Tibial artery (tissue), 4 donors: ENCODE data around the gene SLC34A1.

Experiments used
- DNase-seq, 2 donors: peaks; one replicate each; pipeline ENCODE4 v3.0.0-alpha.2; 2019
- H3K27ac ChIP-seq, 2 donors: fragments of 200-600 bp; sonication (generic) in 1 of 2; 1 replicate in 1 of 2; 2 replicates in 1 of 2; pipeline ENCODE4 v1.5.1; 2018 to 2019; ENCODE audit warnings: mild to moderate bottlenecking in 1 of 2
- H3K27me3 ChIP-seq, 2 donors: fragments of 200-600 bp; sonication (generic) in 1 of 2; one replicate each; pipeline versions ENCODE4 v1.5.1 to v1.6.0; 2016 to 2019
- H3K36me3 ChIP-seq, 3 donors: fragments of 200-600 bp; sonication (generic) in 2 of 3; one replicate each; pipeline ENCODE4 v1.5.1; 2016 to 2019; ENCODE audit warnings: mild to moderate bottlenecking in 2 of 3
- H3K4me1 ChIP-seq, 4 donors: fragments of 200-600 bp; sonication (generic) in 2 of 4; 1 replicate in 3 of 4; 2 replicates in 1 of 4; pipeline ENCODE4 v1.5.1; 2016 to 2019
- H3K4me3 ChIP-seq, 2 donors: fragments of 200-600 bp; sonication (generic) in 1 of 2; 1 replicate in 1 of 2; 2 replicates in 1 of 2; pipeline ENCODE4 v1.5.1; 2018 to 2019; ENCODE audit warnings: mild to moderate bottlenecking in 2 of 2
- H3K9me3 ChIP-seq, 3 donors: fragments of 200-600 bp; sonication (generic) in 1 of 3; one replicate each; pipeline ENCODE4 v1.5.1; 2016 to 2019
- intact Hi-C: fragments of 100-400 bp; cut with DNase I; formaldehyde crosslinking; loops from one replicate; pipeline ENCODE4 v1.15.0; 2023; ENCODE audit warnings: low total_unique reads
- TF ChIP-seq, protein P1 (sequence below), 2 experiments: fragments of 200-600 bp in 1 of 2; fragments of 450-650 bp in 1 of 2; IDR thresholded peaks; one replicate each; pipeline ENCODE4 v1.5.1; 2017 to 2019; ENCODE audit warnings: antibody characterized with exemption in 2 of 2, mild to moderate bottlenecking in 1 of 2, moderate library complexity in 1 of 2

The SLC34A1 gene

DNA sequence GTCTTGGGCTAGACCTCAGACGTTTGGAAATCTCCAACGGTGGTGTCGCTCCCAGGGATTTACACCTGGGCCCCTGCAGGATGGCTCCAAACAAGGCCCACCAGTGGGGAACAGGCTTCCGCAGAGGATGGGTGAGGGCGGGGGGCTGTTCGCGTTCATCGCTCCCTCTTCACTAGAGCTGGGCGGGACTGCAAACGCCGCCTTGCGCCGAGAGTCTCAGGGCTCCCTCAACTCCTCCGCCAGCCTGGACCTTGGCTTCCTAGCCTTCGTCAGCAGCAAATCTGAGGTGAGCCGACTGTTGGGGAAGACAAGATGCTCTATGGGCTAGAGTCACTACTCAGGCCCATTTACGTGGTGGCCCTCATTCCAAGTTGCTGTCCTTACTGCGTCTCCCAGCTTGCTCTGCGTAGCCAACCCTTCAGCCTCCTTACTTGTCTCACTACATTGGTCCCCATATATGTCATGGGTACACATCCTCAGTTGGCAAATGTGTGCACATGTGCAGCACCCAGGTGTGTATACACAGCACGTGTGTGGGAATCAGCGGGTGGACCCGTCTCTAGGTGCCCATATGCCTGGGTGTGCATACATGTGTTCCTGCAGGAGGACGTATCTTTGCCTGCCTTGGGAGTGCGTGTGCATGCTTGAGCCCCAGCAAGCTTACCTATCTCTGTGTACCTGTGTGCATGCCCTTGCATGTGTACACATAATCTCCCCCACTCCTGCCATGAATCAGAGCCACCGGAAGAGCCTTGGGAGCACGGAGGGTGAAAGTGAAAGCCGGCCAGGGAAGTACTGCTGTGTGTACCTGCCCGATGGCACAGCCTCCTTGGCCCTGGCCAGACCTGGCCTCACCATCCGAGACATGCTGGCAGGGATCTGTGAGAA, 16.0 kb upstream of the SLC34A1 start:
- Histone ChIP-seq H3K9me3 (no peaks in the 10 kb centered on the region), H3K4me3 (peak overlapping the region in 1 of 2 donors; percentile 68), H3K36me3 (peaks cover 0 to 6% (median 0%) of the 10 kb centered on the region in 3 donors), H3K27me3 (peaks cover 0 to 6% of the 10 kb centered on the region in 2 donors), H3K4me1 (peaks cover 0 to 41% (median 27%) of the 10 kb centered on the region in 4 donors), H3K27ac (no peak overlapping the region)
- intact Hi-C loops: no loop called here
- TF ChIP-seq, protein P1, sequence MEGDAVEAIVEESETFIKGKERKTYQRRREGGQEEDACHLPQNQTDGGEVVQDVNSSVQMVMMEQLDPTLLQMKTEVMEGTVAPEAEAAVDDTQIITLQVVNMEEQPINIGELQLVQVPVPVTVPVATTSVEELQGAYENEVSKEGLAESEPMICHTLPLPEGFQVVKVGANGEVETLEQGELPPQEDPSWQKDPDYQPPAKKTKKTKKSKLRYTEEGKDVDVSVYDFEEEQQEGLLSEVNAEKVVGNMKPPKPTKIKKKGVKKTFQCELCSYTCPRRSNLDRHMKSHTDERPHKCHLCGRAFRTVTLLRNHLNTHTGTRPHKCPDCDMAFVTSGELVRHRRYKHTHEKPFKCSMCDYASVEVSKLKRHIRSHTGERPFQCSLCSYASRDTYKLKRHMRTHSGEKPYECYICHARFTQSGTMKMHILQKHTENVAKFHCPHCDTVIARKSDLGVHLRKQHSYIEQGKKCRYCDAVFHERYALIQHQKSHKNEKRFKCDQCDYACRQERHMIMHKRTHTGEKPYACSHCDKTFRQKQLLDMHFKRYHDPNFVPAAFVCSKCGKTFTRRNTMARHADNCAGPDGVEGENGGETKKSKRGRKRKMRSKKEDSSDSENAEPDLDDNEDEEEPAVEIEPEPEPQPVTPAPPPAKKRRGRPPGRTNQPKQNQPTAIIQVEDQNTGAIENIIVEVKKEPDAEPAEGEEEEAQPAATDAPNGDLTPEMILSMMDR (IDR thresholded peaks at IDR 0.05): no peak
- no peak for DNase-seq

DNA sequence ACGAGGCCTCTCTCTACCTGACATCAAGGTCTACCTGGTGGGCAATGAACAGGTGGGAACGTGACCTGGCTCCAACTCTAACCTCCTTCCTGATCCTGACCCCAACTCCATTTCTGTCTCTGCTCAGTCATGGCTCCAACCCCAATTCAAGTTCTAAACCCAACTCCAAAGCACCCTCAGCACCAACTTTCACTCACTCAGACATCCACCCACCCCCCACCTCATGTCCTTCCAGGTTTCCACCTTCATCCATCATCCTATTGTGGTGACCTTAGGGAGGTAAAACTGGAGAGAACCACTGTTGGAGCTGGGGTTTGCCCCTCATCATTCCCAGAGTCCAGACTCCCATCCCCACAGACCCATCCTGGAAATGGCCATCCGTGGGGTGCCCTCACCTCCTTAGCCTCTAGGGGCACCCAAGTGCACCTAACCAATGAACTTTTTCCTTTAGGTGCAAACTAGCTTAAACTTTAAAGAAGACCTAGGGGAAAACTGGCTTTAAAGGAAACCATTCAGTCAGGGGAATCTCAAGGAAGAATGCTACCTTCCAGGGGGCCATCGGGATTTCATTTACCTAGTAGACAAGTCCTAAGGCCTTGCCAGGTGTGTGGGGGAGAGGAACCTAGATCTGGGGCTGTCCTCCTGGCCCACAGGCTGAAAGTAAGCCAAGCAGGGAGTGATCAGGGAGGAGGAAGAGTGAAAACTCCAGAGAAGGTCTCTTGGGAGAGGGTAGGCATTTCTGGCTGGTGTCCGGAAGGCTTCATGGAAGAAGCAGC, 15.2 kb upstream of the SLC34A1 start:
- peaks cover 0 to 6% (median 0%) of the 10 kb centered on the region in 3 donors for H3K36me3 ChIP-seq
- intact Hi-C loops: no loop called here
- H3K27me3 ChIP-seq: peaks cover 0 to 15% of the 10 kb centered on the region in 2 donors
- no peaks in the 10 kb centered on the region for H3K9me3 ChIP-seq
- H3K4me3 ChIP-seq: no peak overlapping the region
- H3K27ac ChIP-seq: no peak overlapping the region
- TF ChIP-seq, protein P1 (IDR thresholded peaks at IDR 0.05): peak in 1 of 2 experiments; percentile 42
- no peak for DNase-seq
- peaks cover 0 to 35% (median 20%) of the 10 kb centered on the region in 4 donors for H3K4me1 ChIP-seq

DNA sequence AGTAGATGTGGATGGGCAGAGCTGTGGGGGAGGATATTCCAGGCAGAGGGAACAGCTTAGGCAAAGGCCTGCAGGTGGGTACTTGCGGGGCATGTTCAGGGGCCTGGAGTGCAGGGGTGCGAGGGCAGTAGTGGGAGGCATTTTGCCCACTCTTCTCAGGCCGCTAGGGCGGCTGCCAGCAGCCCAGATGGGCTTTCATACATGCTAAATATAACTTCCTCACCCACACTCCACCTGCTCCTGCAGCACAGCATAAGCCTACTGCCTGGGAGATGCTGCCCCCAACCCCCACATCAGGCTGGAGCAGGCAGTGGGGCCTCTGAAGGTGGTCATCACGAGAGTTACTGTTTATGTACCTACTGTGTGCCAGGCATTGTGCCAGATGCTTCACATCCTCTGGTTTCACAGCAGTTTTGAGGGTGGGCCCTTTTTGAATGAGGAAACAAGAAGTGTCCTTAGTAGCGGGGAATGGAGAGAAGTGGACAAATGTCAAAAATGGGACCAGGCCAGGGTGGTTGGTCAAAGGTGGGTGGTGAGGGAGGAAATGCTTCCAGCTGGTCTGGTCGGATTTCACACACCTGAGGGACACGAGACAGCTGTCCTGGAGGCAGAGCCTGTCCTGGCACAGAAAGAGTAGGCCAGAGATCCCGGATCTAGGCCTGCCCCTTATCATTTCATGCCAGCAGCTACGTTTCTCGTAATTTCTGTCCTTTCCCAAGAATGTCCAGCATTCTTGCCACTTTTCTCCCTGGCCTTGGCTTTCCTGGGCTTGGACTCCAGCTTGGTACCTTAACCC, 14.4 kb upstream of the SLC34A1 start:
- no peak overlapping the region for H3K4me3 ChIP-seq
- DNase-seq: no peak
- intact Hi-C loops: no loop called here
- H3K9me3 ChIP-seq: no peaks in the 10 kb centered on the region
- peaks cover 0 to 35% (median 20%) of the 10 kb centered on the region in 4 donors for H3K4me1 ChIP-seq
- H3K36me3 ChIP-seq: peaks cover 0 to 6% (median 0%) of the 10 kb centered on the region in 3 donors
- peaks cover 0 to 16% of the 10 kb centered on the region in 2 donors for H3K27me3 ChIP-seq
- TF ChIP-seq, protein P1 (IDR thresholded peaks at IDR 0.05): no peak
- no peak overlapping the region for H3K27ac ChIP-seq

DNA sequence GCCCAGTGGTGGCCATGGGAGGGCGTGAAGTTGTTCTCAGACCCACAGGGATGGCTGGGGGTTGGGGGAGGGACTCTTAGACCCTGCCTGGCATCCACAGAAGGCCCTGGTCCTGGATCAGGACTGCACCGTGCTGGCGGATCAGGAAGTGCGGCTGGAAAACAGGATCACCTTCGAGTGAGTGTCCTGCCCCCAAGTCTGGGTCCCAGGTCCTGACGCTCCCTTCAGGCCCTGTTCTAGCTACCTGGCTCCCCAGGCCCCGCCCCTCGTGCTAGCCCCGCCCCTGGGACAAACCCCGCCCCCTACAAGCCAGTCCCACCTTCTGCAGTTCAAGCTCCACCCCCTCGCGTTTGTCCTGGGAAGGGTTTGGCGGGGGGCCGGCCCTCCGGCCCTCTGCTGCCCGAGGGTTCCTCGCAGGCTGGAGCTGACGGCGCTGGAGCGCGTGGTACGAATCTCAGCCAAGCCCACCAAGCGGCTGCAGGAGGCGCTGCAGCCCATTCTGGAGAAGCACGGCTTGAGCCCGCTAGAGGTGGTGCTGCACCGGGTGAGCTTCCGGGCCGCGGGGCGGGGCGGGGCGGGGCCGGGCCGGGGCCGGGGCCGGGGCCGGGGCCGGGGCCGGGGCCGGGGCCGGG, 13.6 kb upstream of the SLC34A1 start:
- Histone ChIP-seq H3K4me1 (peaks cover 0 to 35% (median 20%) of the 10 kb centered on the region in 4 donors), H3K9me3 (no peaks in the 10 kb centered on the region), H3K27me3 (peaks cover 0 to 16% of the 10 kb centered on the region in 2 donors), H3K27ac (no peak overlapping the region), H3K4me3 (peak overlapping the region; percentile 43 to 44), H3K36me3 (peaks cover 0 to 6% (median 0%) of the 10 kb centered on the region in 3 donors)
- DNase-seq: peak; percentile 57 to 88
- intact Hi-C loops: no loop called here
- TF ChIP-seq, protein P1 (IDR thresholded peaks at IDR 0.05): peak; percentile 24 to 40
